Measurements from ENCODE around the gene FGF22.

FGF22 gene

DNA sequence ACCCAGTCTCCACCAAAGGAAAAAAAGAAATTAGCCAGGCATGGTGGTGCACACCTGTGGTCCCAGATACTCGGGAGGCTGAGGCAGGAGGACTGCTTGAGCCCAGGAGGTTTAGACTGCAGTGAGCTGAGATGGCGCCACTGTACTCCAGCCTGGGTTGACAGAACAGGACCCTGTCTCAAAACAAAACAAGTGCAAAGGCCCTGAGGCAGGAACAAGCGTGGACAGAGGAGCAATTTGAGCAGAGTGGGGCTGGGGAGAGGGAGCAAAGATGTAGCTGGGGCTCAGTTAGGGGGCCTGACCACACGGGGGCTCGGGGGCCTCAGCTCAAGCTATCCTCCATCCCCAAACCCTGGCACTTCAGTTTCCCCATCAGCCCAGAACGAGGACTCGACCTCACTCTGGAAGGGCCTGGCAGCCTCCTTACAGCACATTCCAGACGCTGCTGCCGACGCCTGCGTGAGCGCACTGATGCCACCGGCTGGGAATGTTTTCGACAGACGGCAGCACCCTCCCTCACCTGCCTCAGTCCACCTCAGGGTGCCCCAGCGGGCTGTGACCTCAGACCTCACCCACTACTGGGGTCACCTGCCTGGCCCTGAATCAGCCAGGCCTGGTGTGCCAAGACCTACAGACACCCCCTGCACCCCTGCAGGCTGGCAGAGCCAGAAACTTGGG is 4.6 kb upstream of the FGF22 start:
- Histone ChIP-seq H3K27me3 (ENCODE audit: control insufficient read depth, insufficient read depth, low read length) (no peaks in the 10 kb centered on the region), H3K79me2 (peaks cover 15% of the 10 kb centered on the region), H3K9me3 (ENCODE audit: control insufficient read depth, low read length) (no peaks in the 10 kb centered on the region), H3K9ac (no peak overlapping the region), H3K36me3 (ENCODE audit: control insufficient read depth, insufficient read depth, low read length) (no peaks in the 10 kb centered on the region), H2AFZ (no peak overlapping the region), H3K4me3 (ENCODE audit: low read depth, low read length) (no peak overlapping the region), H3K4me1 (peaks cover 8% of the 10 kb centered on the region), H3K4me2 (ENCODE audit: low read length) (no peak overlapping the region), H3K27ac (no peak overlapping the region)
- no peak for TF ChIP-seq CTCF (IDR thresholded peaks at IDR 0.05)

DNA sequence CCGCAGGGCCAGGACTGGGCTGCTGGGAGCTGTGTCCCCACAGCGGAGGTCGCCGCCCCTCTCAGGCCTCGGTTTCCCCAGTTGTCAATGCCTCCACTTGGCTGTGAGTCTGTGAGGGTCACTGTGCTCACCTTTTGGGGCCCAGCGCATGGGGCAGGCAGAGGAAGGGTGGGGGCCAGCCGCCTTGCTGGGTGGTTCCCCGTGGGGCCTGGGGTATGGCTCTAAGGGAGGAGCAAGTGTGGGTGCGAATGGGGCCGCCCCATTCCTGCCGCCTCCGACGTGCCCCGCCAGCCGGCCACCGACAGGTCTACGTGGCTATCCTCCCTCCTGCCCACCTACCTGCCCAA is 800 bp upstream of the FGF22 start:
- Histone ChIP-seq H3K4me1 (peaks cover 7% of the 10 kb centered on the region), H3K27me3 (ENCODE audit: control insufficient read depth, insufficient read depth, low read length) (no peaks in the 10 kb centered on the region), H3K9ac (no peak overlapping the region), H3K79me2 (peaks cover 2% of the 10 kb centered on the region), H3K36me3 (ENCODE audit: control insufficient read depth, insufficient read depth, low read length) (no peaks in the 10 kb centered on the region), H3K9me3 (ENCODE audit: control insufficient read depth, low read length) (no peaks in the 10 kb centered on the region), H3K4me3 (ENCODE audit: low read depth, low read length) (peak overlapping the region; percentile 37), H2AFZ (no peak overlapping the region), H3K4me2 (ENCODE audit: low read length) (peak overlapping the region; percentile 63), H3K27ac (no peak overlapping the region)
- TF ChIP-seq CTCF (IDR thresholded peaks at IDR 0.05): no peak

DNA sequence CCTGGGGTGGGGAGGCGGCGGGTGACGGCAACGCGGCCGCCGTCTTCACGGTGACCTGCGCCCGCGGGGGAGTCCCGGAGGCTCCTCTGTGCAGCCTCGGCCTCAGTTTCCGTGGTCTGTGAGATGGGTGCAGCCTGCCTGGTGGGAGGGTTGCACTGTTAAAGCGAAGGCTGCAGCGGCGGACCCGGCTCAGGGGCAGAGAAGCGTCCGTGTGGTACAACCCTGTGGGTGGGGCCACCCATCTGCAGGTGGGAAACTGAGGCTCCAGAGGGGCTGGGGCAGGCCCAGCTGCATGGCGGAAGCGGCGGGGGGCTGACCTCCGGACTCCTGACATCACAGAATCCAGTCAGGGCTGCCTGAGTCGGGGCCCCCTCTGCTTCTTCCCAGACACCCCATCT is 481 bp downstream of the FGF22 start:
- no peaks in the 10 kb centered on the region for H3K27me3 ChIP-seq (ENCODE audit: control insufficient read depth, insufficient read depth, low read length)
- H3K27ac ChIP-seq: no peak overlapping the region
- H3K36me3 ChIP-seq (ENCODE audit: control insufficient read depth, insufficient read depth, low read length): no peaks in the 10 kb centered on the region
- H3K4me1 ChIP-seq: no peaks in the 10 kb centered on the region
- no peak for TF ChIP-seq CTCF (IDR thresholded peaks at IDR 0.05)
- peak overlapping the region; percentile 35 for H3K4me2 ChIP-seq (ENCODE audit: low read length)
- H3K9me3 ChIP-seq (ENCODE audit: control insufficient read depth, low read length): no peaks in the 10 kb centered on the region
- H3K79me2 ChIP-seq: no peaks in the 10 kb centered on the region
- H3K9ac ChIP-seq: no peak overlapping the region
- no peak overlapping the region for H3K4me3 ChIP-seq (ENCODE audit: low read depth, low read length)
- H2AFZ ChIP-seq: no peak overlapping the region

- H3K79me2 ChIP-seq: no peaks in the 10 kb centered on the region
- no peaks in the 10 kb centered on the region for H3K4me1 ChIP-seq
- no peak overlapping the region for H3K4me3 ChIP-seq (ENCODE audit: low read depth, low read length)
- no peak overlapping the region for H3K9ac ChIP-seq
- no peak for TF ChIP-seq CTCF (IDR thresholded peaks at IDR 0.05)
- H3K9me3 ChIP-seq (ENCODE audit: control insufficient read depth, low read length): no peaks in the 10 kb centered on the region
- no peak overlapping the region for H3K4me2 ChIP-seq (ENCODE audit: low read length)
- H3K27ac ChIP-seq: no peak overlapping the region
- no peak overlapping the region for H2AFZ ChIP-seq
- no peaks in the 10 kb centered on the region for H3K27me3 ChIP-seq (ENCODE audit: control insufficient read depth, insufficient read depth, low read length)
- H3K36me3 ChIP-seq (ENCODE audit: control insufficient read depth, insufficient read depth, low read length): no peaks in the 10 kb centered on the region
Measured at GRCh38 chr19:640606-641189, 1.0 kb downstream of the FGF22 start.

DNA sequence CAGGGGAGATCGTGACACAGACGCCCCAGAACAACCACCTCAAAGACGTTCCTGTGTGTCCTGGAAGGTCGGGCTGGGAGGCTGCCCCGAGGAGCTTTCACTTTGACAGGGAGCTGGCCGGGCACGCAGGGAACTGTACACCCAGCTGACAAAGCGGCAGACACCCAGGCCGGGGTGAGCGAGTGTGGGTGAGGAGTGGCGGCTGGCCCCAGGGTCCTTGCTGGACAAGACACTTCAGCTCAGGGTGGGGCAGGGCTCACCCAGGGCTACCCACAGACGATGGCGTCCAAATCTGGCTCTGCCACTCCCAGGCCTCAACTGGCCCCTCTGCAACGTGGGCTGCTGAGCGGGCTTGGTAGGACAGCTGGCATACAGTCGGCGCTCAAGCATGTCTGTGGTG is 2.0 kb downstream of the FGF22 start:
- Histone ChIP-seq H3K27ac (no peak overlapping the region), H3K9ac (no peak overlapping the region), H3K9me3 (ENCODE audit: control insufficient read depth, low read length) (no peaks in the 10 kb centered on the region), H3K4me2 (ENCODE audit: low read length) (no peak overlapping the region), H3K36me3 (ENCODE audit: control insufficient read depth, insufficient read depth, low read length) (no peaks in the 10 kb centered on the region), H3K4me3 (ENCODE audit: low read depth, low read length) (no peak overlapping the region), H3K27me3 (ENCODE audit: control insufficient read depth, insufficient read depth, low read length) (no peaks in the 10 kb centered on the region), H3K79me2 (no peaks in the 10 kb centered on the region), H2AFZ (no peak overlapping the region), H3K4me1 (no peaks in the 10 kb centered on the region)
- no peak for TF ChIP-seq CTCF (IDR thresholded peaks at IDR 0.05)

Measured in parathyroid adenoma (tissue), 2 donors.